Neural cell (in vitro differentiated cells): ENCODE data around the gene S100G. TPM values are rescaled to one million over a fixed set of nuclear protein-coding genes. Genes with fewer than 3 reads are reported as not detected.

Experiments
- H2AFZ ChIP-seq: fragments of 200-600, 300-800 bp; sonication (generic), shearing (Covaris generic); 2 replicates; pipeline ENCODE4 v1.6.0; 2014; ENCODE audit warnings: low read depth, mild to moderate bottlenecking, antibody characterized with exemption, low read length, moderate library complexity
- H3F3A ChIP-seq: fragments of 200-600 bp; shearing (Covaris generic); 2 replicates; pipeline ENCODE4 v1.6.1; 2016; ENCODE audit warnings: mild to moderate bottlenecking, moderate library complexity, mixed read lengths, antibody characterized with exemption, low read length; ENCODE audit not compliant: insufficient read depth, poor library complexity, severe bottlenecking
- H3K27ac ChIP-seq: fragments of 200-600, 300-800 bp; sonication (generic), shearing (Covaris generic); 2 replicates; pipeline ENCODE4 v1.5.1; 2014; ENCODE audit warnings: mild to moderate bottlenecking, low read length, moderate library complexity
- H3K27me3 ChIP-seq: fragments of 300-800, 200-600 bp; sonication (generic), shearing (Covaris generic); 2 replicates; pipeline ENCODE4 v1.6.0; 2014; ENCODE audit warnings: mild to moderate bottlenecking, low read depth, low read length, moderate library complexity; ENCODE audit not compliant: insufficient read depth
- H3K36me3 ChIP-seq: fragments of 300-800, 200-600 bp; sonication (generic), shearing (Covaris generic); 2 replicates; pipeline ENCODE4 v1.5.1; 2014; ENCODE audit warnings: mild to moderate bottlenecking, antibody characterized with exemption, low read length, moderate library complexity; ENCODE audit not compliant: insufficient read depth
- H3K4me2 ChIP-seq: fragments of 300-800, 200-600 bp; sonication (generic), shearing (Covaris generic); 2 replicates; pipeline ENCODE4 v1.6.0; 2014; ENCODE audit warnings: mild to moderate bottlenecking, low read length
- H3K4me3 ChIP-seq: fragments of 300-800, 200-600 bp; sonication (generic), shearing (Covaris generic); 2 replicates; pipeline ENCODE4 v1.5.1; 2014; ENCODE audit warnings: mild to moderate bottlenecking, low read length, moderate library complexity
- H3K79me2 ChIP-seq: fragments of 200-600 bp; shearing (Covaris generic); replicated peaks from 2 replicates; pipeline ENCODE4 v1.6.0; 2014; ENCODE audit warnings: mild to moderate bottlenecking, low read length, moderate library complexity; ENCODE audit not compliant: insufficient read depth
- H3K9ac ChIP-seq: fragments of 300-800, 200-600 bp; sonication (generic), shearing (Covaris generic); 2 replicates; pipeline ENCODE4 v1.6.1; 2016; ENCODE audit warnings: mild to moderate bottlenecking, low read length, mixed read lengths
- H3K9me2 ChIP-seq: fragments of 200-600 bp; shearing (Covaris generic); 2 replicates; pipeline ENCODE4 v1.6.1; 2016; ENCODE audit warnings: mild to moderate bottlenecking, low read length, mixed read lengths; ENCODE audit not compliant: insufficient read depth
- H3K9me3 ChIP-seq: fragments of 200-600, 300-800 bp; sonication (generic), shearing (Covaris generic); 2 replicates; pipeline ENCODE4 v1.6.1; 2016; ENCODE audit warnings: mild to moderate bottlenecking, mixed run types, low read length, moderate library complexity, mixed read lengths
- H4K20me1 ChIP-seq: fragments of 200-600 bp; shearing (Covaris generic); 2 replicates; pipeline ENCODE4 v1.6.1; 2016; ENCODE audit warnings: mild to moderate bottlenecking, mixed run types; ENCODE audit not compliant: insufficient read depth
- CTCF ChIP-seq: fragments of 450-650 bp; IDR thresholded peaks from 2 replicates; pipeline ENCODE4 v1.5.1; 2014; ENCODE audit warnings: antibody characterized with exemption, mild to moderate bottlenecking, moderate library complexity; ENCODE audit not compliant: poor library complexity, severe bottlenecking
- EP300 ChIP-seq: fragments of 450-650 bp; conservative IDR thresholded peaks from 2 replicates; pipeline ENCODE4 v1.6.1; 2014; ENCODE audit warnings: antibody characterized with exemption, mild to moderate bottlenecking, moderate library complexity; ENCODE audit not compliant: poor library complexity, severe bottlenecking
- EZH2 ChIP-seq: fragments of 200-600, 300-800 bp; shearing (Covaris generic), sonication (generic); IDR thresholded peaks from 2 replicates; pipeline ENCODE4 v1.6.1; 2014; ENCODE audit warnings: antibody characterized with exemption, low read length, borderline replicate concordance, mild to moderate bottlenecking; ENCODE audit not compliant: insufficient read depth, poor library complexity, severe bottlenecking
- MXI1 ChIP-seq: fragments of 450-650 bp; conservative IDR thresholded peaks from 2 replicates; pipeline ENCODE4 v1.6.1; 2014; ENCODE audit warnings: antibody characterized with exemption, mild to moderate bottlenecking; ENCODE audit not compliant: poor library complexity, severe bottlenecking
- POLR2AphosphoS5 ChIP-seq: IDR thresholded peaks from 2 replicates; pipeline ENCODE4 v1.6.1; 2012
- RAD21 ChIP-seq: fragments of 450-650 bp; conservative IDR thresholded peaks from 2 replicates; pipeline ENCODE4 v1.6.1; 2014; ENCODE audit warnings: antibody characterized with exemption, mild to moderate bottlenecking, moderate library complexity
- SMC3 ChIP-seq: fragments of 450-650 bp; conservative IDR thresholded peaks from 2 replicates; pipeline ENCODE4 v1.6.1; 2014; ENCODE audit warnings: antibody characterized with exemption, mild to moderate bottlenecking, moderate library complexity; ENCODE audit not compliant: poor library complexity
- TAF1 ChIP-seq: IDR thresholded peaks from 2 replicates; pipeline ENCODE4 v1.6.1; 2012; ENCODE audit warnings: low read depth
- polyA plus RNA-seq: library from polyadenylated mRNA; depleted of rRNA; stranded (reverse); fragments of >200 nt; gene quantifications from 2 replicates; pipeline ENCODE4 v1.2.3, GENCODE V29; 2014
- TF ChIP-seq, protein P1 (sequence below): IDR thresholded peaks from 2 replicates; pipeline ENCODE4 v1.6.1; 2012; ENCODE audit warnings: borderline replicate concordance

Gene S100G
- polyA plus RNA-seq, 1 donor from 2014 or later = not detected

DNA sequence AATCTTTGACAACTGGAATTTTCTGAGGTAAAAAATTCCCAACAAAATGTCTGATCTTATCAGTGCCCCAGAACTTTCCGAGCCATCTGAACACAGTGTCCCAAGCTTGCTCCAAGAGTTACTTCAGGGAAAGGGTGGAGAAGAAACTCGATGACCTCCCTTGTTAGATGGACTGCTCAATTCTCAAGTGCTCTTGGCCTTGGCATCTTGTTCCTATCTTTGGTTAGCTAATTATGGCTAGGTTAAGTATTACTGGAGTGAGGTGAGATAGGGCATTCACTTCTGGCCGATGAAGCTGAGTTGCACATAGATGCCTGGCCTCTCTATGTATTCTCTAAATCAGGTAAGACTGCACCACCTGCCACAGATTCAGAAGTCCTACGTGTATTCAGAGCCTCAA, 9.1 kb upstream of the S100G start:
- no peaks in the 10 kb centered on the region for H3K27me3 ChIP-seq
- H3K79me2 ChIP-seq = no peaks in the 10 kb centered on the region

DNA sequence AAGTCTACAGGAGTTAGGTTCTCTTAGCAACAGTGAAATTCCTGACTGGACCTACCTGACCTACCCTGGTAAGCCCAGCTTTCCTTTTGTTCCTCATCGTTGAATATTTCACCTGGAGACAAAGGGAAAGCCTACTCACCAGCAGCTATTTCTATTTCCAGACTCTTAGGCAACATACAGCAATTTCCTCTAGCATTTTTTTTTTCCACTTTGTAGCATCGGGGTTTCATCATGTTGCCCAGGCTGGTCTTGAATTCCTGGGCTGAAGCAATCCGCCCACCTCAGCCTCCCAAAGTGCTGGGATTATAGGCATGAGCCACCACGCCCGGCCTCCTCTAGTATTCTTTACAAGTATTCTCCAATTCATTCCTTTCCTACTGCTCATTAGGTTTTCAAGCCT, 6.8 kb upstream of the S100G start:
- Histone ChIP-seq H3K9me2 (no peaks in the 10 kb centered on the region), H3K4me2 (no peak overlapping the region), H3K27ac (no peak overlapping the region), H3K79me2 (no peaks in the 10 kb centered on the region), H3K36me3 (no peaks in the 10 kb centered on the region), H4K20me1 (no peaks in the 10 kb centered on the region), H3K9me3 (no peaks in the 10 kb centered on the region), H3K4me3 (no peak overlapping the region), H2AFZ (no peak overlapping the region), H3K9ac (no peak overlapping the region), H3F3A (no peaks in the 10 kb centered on the region), H3K27me3 (no peaks in the 10 kb centered on the region)
- TF ChIP-seq POLR2AphosphoS5 = no peak
- no peak for TF ChIP-seq CTCF
- TF ChIP-seq RAD21 = no peak
- TF ChIP-seq, protein P1, sequence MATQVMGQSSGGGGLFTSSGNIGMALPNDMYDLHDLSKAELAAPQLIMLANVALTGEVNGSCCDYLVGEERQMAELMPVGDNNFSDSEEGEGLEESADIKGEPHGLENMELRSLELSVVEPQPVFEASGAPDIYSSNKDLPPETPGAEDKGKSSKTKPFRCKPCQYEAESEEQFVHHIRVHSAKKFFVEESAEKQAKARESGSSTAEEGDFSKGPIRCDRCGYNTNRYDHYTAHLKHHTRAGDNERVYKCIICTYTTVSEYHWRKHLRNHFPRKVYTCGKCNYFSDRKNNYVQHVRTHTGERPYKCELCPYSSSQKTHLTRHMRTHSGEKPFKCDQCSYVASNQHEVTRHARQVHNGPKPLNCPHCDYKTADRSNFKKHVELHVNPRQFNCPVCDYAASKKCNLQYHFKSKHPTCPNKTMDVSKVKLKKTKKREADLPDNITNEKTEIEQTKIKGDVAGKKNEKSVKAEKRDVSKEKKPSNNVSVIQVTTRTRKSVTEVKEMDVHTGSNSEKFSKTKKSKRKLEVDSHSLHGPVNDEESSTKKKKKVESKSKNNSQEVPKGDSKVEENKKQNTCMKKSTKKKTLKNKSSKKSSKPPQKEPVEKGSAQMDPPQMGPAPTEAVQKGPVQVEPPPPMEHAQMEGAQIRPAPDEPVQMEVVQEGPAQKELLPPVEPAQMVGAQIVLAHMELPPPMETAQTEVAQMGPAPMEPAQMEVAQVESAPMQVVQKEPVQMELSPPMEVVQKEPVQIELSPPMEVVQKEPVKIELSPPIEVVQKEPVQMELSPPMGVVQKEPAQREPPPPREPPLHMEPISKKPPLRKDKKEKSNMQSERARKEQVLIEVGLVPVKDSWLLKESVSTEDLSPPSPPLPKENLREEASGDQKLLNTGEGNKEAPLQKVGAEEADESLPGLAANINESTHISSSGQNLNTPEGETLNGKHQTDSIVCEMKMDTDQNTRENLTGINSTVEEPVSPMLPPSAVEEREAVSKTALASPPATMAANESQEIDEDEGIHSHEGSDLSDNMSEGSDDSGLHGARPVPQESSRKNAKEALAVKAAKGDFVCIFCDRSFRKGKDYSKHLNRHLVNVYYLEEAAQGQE = no peak
- TF ChIP-seq EZH2 = no peak
- TF ChIP-seq MXI1 = no peak
- TF ChIP-seq EP300 = no peak
- no peak for TF ChIP-seq SMC3
- no peak for TF ChIP-seq TAF1

More for the DNA sequence above, 9.1 kb upstream of the S100G start:
- no peak overlapping the region for H3K9ac ChIP-seq
- H3F3A ChIP-seq = no peaks in the 10 kb centered on the region
- H3K4me2 ChIP-seq = no peak overlapping the region
- H3K4me3 ChIP-seq = no peak overlapping the region
- TF ChIP-seq, protein P1 = no peak
- no peak for TF ChIP-seq SMC3
- TF ChIP-seq POLR2AphosphoS5 = no peak
- no peak for TF ChIP-seq CTCF
- TF ChIP-seq EP300 = no peak
- TF ChIP-seq MXI1 = no peak
- no peak for TF ChIP-seq RAD21
- H2AFZ ChIP-seq = no peak overlapping the region
- no peaks in the 10 kb centered on the region for H3K9me2 ChIP-seq
- no peaks in the 10 kb centered on the region for H4K20me1 ChIP-seq
- H3K36me3 ChIP-seq = no peaks in the 10 kb centered on the region
- no peak overlapping the region for H3K27ac ChIP-seq
- H3K9me3 ChIP-seq = no peaks in the 10 kb centered on the region
